ENCODE data around the gene LORICRIN. TPM values are rescaled to one million over a fixed set of nuclear protein-coding genes. Genes with fewer than 3 reads are reported as not detected.

The LORICRIN gene
- polyA plus RNA-seq, 1 donor (not counting 4 experiments of a cell fraction or from before 2014, with no cell fraction given) = not detected

- no peak overlapping the region for H3K9ac ChIP-seq (ENCODE audit: control insufficient read depth, extremely low read depth, insufficient read depth, low read length)
- TF ChIP-seq CTCF (optimal IDR thresholded peaks at IDR 0.05 in 1 of 3, IDR thresholded peaks at IDR 0.05 in 1 of 3, conservative IDR thresholded peaks at IDR 0.05 in 1 of 3; ENCODE audit: extremely low read depth in 1 of 3, insufficient read depth in 2 of 3, low read length in 3 of 3) = no peak
- TF ChIP-seq EZH2 (IDR thresholded peaks at IDR 0.05; ENCODE audit: low read length) = no peak
- H3K4me3 ChIP-seq (ENCODE audit: control insufficient read depth in 2 of 3, extremely low read depth in 1 of 3, insufficient read depth in 2 of 3, low read depth in 1 of 3, low read length in 3 of 3) = no peak overlapping the region
- no peaks in the 10 kb centered on the region for H3K36me3 ChIP-seq (ENCODE audit: control insufficient read depth in 2 of 2, extremely low read depth in 1 of 2, insufficient read depth in 2 of 2, low read length in 2 of 2)
- no peak overlapping the region for H3K4me2 ChIP-seq (ENCODE audit: control insufficient read depth, extremely low read depth, insufficient read depth, low read depth, low read length)
- no peaks in the 10 kb centered on the region for H3K4me1 ChIP-seq (ENCODE audit: control insufficient read depth, extremely low read depth, insufficient read depth, low read length)
- no peaks in the 10 kb centered on the region for H4K20me1 ChIP-seq (ENCODE audit: control insufficient read depth, extremely low read depth, insufficient read depth, low read length)
- no peak for FAIRE-seq
- no peak for DNase-seq (ENCODE audit: low read depth, low spot score)
- dilution Hi-C loops (cut with MboI; ENCODE audit: extremely low pct_ligation_motif_present, low sequenced_read_pairs) = no loop called here
- H3K9me3 ChIP-seq (ENCODE audit: control insufficient read depth, low read depth, low read length) = no peaks in the 10 kb centered on the region
- H3K27me3 ChIP-seq (ENCODE audit: control insufficient read depth, extremely low read depth, insufficient read depth, low read length) = peaks cover 15% of the 10 kb centered on the region
- H3K27ac ChIP-seq (ENCODE audit: control insufficient read depth, insufficient read depth, low read length) = no peak overlapping the region
- no peaks in the 10 kb centered on the region for H3K79me2 ChIP-seq (ENCODE audit: control insufficient read depth, insufficient read depth, low read length)
- H3K9me1 ChIP-seq (ENCODE audit: control insufficient read depth, extremely low read depth, insufficient read depth, low read length) = no peaks in the 10 kb centered on the region
- H2AFZ ChIP-seq (ENCODE audit: control insufficient read depth, low read length) = no peak overlapping the region
Observed at GRCh38 chr1:153305682-153306081, 46.2 kb downstream of the LORICRIN start.

- no peak overlapping the region for H3K4me3 ChIP-seq (ENCODE audit: control insufficient read depth in 2 of 3, extremely low read depth in 1 of 3, insufficient read depth in 2 of 3, low read depth in 1 of 3, low read length in 3 of 3)
- no peaks in the 10 kb centered on the region for H3K9me3 ChIP-seq (ENCODE audit: control insufficient read depth, low read depth, low read length)
- H3K4me1 ChIP-seq (ENCODE audit: control insufficient read depth, extremely low read depth, insufficient read depth, low read length) = no peaks in the 10 kb centered on the region
- no peaks in the 10 kb centered on the region for H3K9me1 ChIP-seq (ENCODE audit: control insufficient read depth, extremely low read depth, insufficient read depth, low read length)
- dilution Hi-C loops (cut with MboI; ENCODE audit: extremely low pct_ligation_motif_present, low sequenced_read_pairs) = no loop called here
- no peak overlapping the region for H3K27ac ChIP-seq (ENCODE audit: control insufficient read depth, insufficient read depth, low read length)
- no peak overlapping the region for H2AFZ ChIP-seq (ENCODE audit: control insufficient read depth, low read length)
- no peaks in the 10 kb centered on the region for H3K36me3 ChIP-seq (ENCODE audit: control insufficient read depth in 2 of 2, extremely low read depth in 1 of 2, insufficient read depth in 2 of 2, low read length in 2 of 2)
- no peak for TF ChIP-seq EZH2 (IDR thresholded peaks at IDR 0.05; ENCODE audit: low read length)
- no peak for TF ChIP-seq CTCF (optimal IDR thresholded peaks at IDR 0.05 in 1 of 3, IDR thresholded peaks at IDR 0.05 in 1 of 3, conservative IDR thresholded peaks at IDR 0.05 in 1 of 3; ENCODE audit: extremely low read depth in 1 of 3, insufficient read depth in 2 of 3, low read length in 3 of 3)
- DNase-seq (ENCODE audit: low read depth, low spot score) (no peak), FAIRE-seq (no peak)
- peaks cover 15% of the 10 kb centered on the region for H3K27me3 ChIP-seq (ENCODE audit: control insufficient read depth, extremely low read depth, insufficient read depth, low read length)
- H3K79me2 ChIP-seq (ENCODE audit: control insufficient read depth, insufficient read depth, low read length) = no peaks in the 10 kb centered on the region
- no peak overlapping the region for H3K9ac ChIP-seq (ENCODE audit: control insufficient read depth, extremely low read depth, insufficient read depth, low read length)
- H3K4me2 ChIP-seq (ENCODE audit: control insufficient read depth, extremely low read depth, insufficient read depth, low read depth, low read length) = no peak overlapping the region
- no peaks in the 10 kb centered on the region for H4K20me1 ChIP-seq (ENCODE audit: control insufficient read depth, extremely low read depth, insufficient read depth, low read length)
Observed at GRCh38 chr1:153306303-153307220, 47.1 kb downstream of the LORICRIN start.
